ENCODE results near the gene ATP6V0C. TPM values are rescaled to one million over a fixed set of nuclear protein-coding genes. Genes with fewer than 3 reads are reported as not detected.
"Not testable (repeated sequence)": the region's sequence is repeated elsewhere in the genome, so short reads cannot be mapped to it uniquely, and the experiment has no call there.

Gene ATP6V0C
- total RNA-seq, 6 experiments from 2014 or later = 71.5 to 100 (median 79.4) TPM

DNA sequence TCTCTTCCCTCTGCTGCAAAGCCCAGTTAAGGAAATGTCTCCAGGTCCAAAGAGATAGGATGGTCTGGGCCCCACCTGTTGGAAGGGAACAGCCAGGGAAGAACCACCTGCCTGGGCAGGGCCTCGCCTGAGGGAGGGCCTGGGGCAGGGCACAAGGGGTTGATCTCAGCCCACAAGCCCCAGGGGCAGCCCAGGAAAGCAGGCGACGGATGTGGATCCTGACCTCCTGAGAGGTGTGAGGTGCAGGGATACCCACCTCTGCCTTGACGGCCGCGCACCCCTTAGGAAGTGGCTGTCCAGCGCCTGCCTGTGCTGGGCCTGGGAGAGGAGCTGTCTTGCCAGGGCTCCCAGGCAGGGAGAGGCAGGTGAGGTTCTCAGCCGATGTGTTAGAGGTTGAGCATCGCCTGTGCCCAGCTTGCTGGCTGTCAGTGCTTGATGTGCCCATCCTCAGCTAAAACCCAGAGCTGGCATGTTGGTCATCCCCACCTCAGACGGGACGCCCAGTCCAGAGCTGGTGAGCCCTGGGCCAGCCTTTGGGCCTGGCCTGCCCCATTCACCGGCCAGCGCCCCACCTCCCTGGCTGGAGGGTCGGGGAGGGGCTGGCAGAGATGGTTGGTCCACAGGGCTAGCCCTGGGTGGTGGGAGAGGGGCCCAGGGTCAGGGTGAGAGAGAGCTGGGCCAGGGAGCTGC is 17.0 kb downstream of the ATP6V0C start:
- H3K27ac ChIP-seq = peak overlapping the region in 2 of 3 donors; percentile 92 to 99
- no CpG with 5 or more reads among the region's 14 CpGs for WGBS (ENCODE audit: insufficient coverage, low coverage, low lambda C conversion rate, missing lambda C conversion rate)
- ATAC-seq = no peak
- H3K4me1 ChIP-seq = peaks cover 0 to 19% (median 4%) of the 10 kb centered on the region in 4 donors
- peaks cover 0 to 16% (median 4%) of the 10 kb centered on the region in 4 donors for H3K36me3 ChIP-seq
- intact Hi-C loops (cut with DNase I) = no loop called here
- H3K4me3 ChIP-seq = no peak overlapping the region
- peak in 1 of 3 donors; percentile 57 for DNase-seq
- no peaks in the 10 kb centered on the region for H3K9me3 ChIP-seq
- TF ChIP-seq POLR2A (IDR thresholded peaks at IDR 0.05) = no peak
- TF ChIP-seq, protein P1, sequence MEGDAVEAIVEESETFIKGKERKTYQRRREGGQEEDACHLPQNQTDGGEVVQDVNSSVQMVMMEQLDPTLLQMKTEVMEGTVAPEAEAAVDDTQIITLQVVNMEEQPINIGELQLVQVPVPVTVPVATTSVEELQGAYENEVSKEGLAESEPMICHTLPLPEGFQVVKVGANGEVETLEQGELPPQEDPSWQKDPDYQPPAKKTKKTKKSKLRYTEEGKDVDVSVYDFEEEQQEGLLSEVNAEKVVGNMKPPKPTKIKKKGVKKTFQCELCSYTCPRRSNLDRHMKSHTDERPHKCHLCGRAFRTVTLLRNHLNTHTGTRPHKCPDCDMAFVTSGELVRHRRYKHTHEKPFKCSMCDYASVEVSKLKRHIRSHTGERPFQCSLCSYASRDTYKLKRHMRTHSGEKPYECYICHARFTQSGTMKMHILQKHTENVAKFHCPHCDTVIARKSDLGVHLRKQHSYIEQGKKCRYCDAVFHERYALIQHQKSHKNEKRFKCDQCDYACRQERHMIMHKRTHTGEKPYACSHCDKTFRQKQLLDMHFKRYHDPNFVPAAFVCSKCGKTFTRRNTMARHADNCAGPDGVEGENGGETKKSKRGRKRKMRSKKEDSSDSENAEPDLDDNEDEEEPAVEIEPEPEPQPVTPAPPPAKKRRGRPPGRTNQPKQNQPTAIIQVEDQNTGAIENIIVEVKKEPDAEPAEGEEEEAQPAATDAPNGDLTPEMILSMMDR (IDR thresholded peaks at IDR 0.05) = no peak
- H3K27me3 ChIP-seq = no peaks in the 10 kb centered on the region

DNA sequence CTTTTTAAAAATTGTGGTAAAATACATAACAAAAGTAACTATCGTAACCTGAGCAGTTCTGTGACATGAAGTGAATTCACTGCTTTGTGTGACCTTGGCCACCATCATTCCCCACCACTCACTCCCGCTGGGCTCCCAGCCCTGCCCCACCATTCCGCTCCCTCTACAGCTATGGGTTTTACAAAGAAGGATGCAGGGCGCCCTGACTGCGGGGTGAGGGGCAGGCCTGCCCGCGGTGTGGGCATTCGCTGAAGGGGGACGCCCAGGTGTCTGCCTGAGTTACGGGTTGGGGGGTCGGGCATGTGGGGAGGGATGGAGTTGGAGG is 17.6 kb downstream of the ATP6V0C start, which contains the start of gene CEMP1:
TSS of gene CEMP1 (minus strand) at position 38 of the 325 bp plus-strand sequence. CDS start 335 bp downstream, outside the sequence.
- WGBS (ENCODE audit: insufficient coverage, low coverage, low lambda C conversion rate, missing lambda C conversion rate) = 27% methylated on average over 5 of the region's 11 CpGs
- Histone ChIP-seq H3K27ac (peak within 1 kb of the TSS; percentile 92 to 99 (median 93)), H3K4me1 (peaks cover 0 to 19% (median 4%) of the 10 kb centered on the region in 4 donors), H3K9me3 (no peaks in the 10 kb centered on the region), H3K36me3 (peaks cover 0 to 16% (median 4%) of the 10 kb centered on the region in 4 donors), H3K27me3 (no peaks in the 10 kb centered on the region), H3K4me3 (peak within 1 kb of the TSS; percentile 40 to 61 (median 52))
- no peak for ATAC-seq
- intact Hi-C loops (cut with DNase I) = no loop called here
- TF ChIP-seq, protein P1 (IDR thresholded peaks at IDR 0.05) = no peak
- no peak for TF ChIP-seq POLR2A (IDR thresholded peaks at IDR 0.05)
- no peak for DNase-seq

- H3K9me3 ChIP-seq = no peaks in the 10 kb centered on the region
- H3K27me3 ChIP-seq = no peaks in the 10 kb centered on the region
- H3K27ac ChIP-seq = peak overlapping the region; percentile 92 to 99 (median 93)
- H3K4me3 ChIP-seq = peak overlapping the region; percentile 40 to 61 (median 52)
- DNase-seq = peak; percentile 99
- WGBS (ENCODE audit: insufficient coverage, low coverage, low lambda C conversion rate, missing lambda C conversion rate) = 0% methylated on average over 24 of the region's 84 CpGs
- peaks cover 0 to 16% (median 4%) of the 10 kb centered on the region in 4 donors for H3K36me3 ChIP-seq
- TF ChIP-seq POLR2A (IDR thresholded peaks at IDR 0.05) = peak; percentile 55
- TF ChIP-seq, protein P1 (IDR thresholded peaks at IDR 0.05) = no peak
- peaks cover 0 to 18% (median 3%) of the 10 kb centered on the region in 4 donors for H3K4me1 ChIP-seq
- ATAC-seq = peak; percentile 89 to 94 (median 92)
- intact Hi-C loops (cut with DNase I) = no loop called here
Measured at GRCh38 chr16:2531696-2532493, 18.1 kb downstream of the ATP6V0C start.

DNA sequence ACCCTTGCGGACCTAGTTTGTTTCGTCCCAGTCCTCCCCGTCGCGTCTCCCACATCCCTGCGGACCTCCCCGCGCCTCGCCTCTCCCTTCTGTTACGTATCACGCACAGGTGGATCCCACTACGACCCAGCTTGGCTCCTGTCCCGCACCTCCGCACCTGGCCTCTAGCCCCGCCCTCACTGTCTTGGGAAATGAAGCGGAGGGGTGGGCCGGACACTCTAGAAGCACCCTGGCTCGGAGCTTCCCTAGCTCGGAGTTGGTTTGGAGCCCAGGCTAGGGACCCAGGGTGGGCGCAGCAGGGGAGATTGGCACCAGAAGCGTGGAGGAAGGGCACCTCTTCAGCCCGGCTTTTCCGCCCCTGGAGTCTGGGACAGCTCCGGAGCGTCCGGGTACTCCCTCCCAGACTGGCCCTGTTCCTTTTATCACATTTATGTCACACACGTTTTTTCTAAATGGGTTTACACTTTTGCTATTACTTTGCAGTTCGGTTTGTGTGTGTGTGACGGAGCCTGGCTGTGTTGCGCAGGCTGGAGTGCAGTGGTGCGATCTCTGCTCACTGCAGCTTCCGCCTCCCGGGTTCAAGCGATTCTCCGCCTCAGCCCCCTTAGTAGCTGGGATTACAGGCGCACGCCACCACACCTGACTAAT is 18.9 kb downstream of the ATP6V0C start:
- WGBS (ENCODE audit: insufficient coverage, low coverage, low lambda C conversion rate, missing lambda C conversion rate) = under 1% methylated on average over 28 of the region's 37 CpGs
- intact Hi-C loops (cut with DNase I) = no loop called here
- TF ChIP-seq POLR2A (IDR thresholded peaks at IDR 0.05) = peak; percentile 61
- TF ChIP-seq, protein P1 (IDR thresholded peaks at IDR 0.05) = no peak

GRCh38 chr16:2533142-2533755 is 19.5 kb downstream of the ATP6V0C start:
- ATAC-seq; H3K9me3 ChIP-seq; H3K36me3 ChIP-seq; intact Hi-C loops (cut with DNase I); H3K27me3 ChIP-seq: not testable (repeated sequence)
- peak overlapping the region; percentile 92 to 99 (median 93) for H3K27ac ChIP-seq
- peak overlapping the region; percentile 40 to 61 (median 52) for H3K4me3 ChIP-seq
- peak in 1 of 3 donors; percentile 45 for DNase-seq
- H3K4me1 ChIP-seq = peaks cover 0 to 14% (median 0%) of the 10 kb centered on the region in 4 donors
- 3% methylated on average over 6 of the region's 16 CpGs for WGBS (ENCODE audit: insufficient coverage, low coverage, low lambda C conversion rate, missing lambda C conversion rate)

More for the DNA sequence above, 18.9 kb downstream of the ATP6V0C start:
- H3K9me3 ChIP-seq = no peaks in the 10 kb centered on the region
- peaks cover 0 to 14% (median 0%) of the 10 kb centered on the region in 4 donors for H3K4me1 ChIP-seq
- H3K27ac ChIP-seq = peak overlapping the region; percentile 92 to 99 (median 93)
- ATAC-seq (peak; percentile 42 to 64 (median 58)), DNase-seq (peak; percentile 78 to 91 (median 89))
- peak overlapping the region; percentile 40 to 61 (median 52) for H3K4me3 ChIP-seq
- H3K27me3 ChIP-seq = no peaks in the 10 kb centered on the region
- peaks cover 0 to 16% (median 4%) of the 10 kb centered on the region in 4 donors for H3K36me3 ChIP-seq
